HFFc6 (cell line): ENCODE measurements around the gene FOXP3. TPM values are rescaled to one million over a fixed set of nuclear protein-coding genes. Genes with fewer than 3 reads are reported as not detected.

ENCODE experiments used
- DNase-seq: peaks from one replicate; pipeline ENCODE4 v3.0.0-alpha.2; 2018
- H3K27ac Mint-ChIP-seq: 2 replicates; pipeline ENCODE4 v1.8.0; 2020; ENCODE audit warnings: mild to moderate bottlenecking, mixed read lengths
- H3K27me3 Mint-ChIP-seq: 2 replicates; pipeline ENCODE4 v1.8.0; 2021; ENCODE audit warnings: mild to moderate bottlenecking, moderate library complexity, mixed read lengths; ENCODE audit not compliant: insufficient read depth
- H3K36me3 Mint-ChIP-seq: 2 replicates; pipeline ENCODE4 v1.8.0; 2021; ENCODE audit warnings: low read depth, mixed read lengths
- H3K4me1 Mint-ChIP-seq: 2 replicates; pipeline ENCODE4 v1.8.0; 2020; ENCODE audit warnings: low read depth, mixed read lengths
- H3K4me3 Mint-ChIP-seq: 2 replicates; pipeline ENCODE4 v1.8.0; 2020; ENCODE audit warnings: mild to moderate bottlenecking, moderate library complexity, mixed read lengths
- H3K9me3 Mint-ChIP-seq: 2 replicates; pipeline ENCODE4 v1.8.0; 2020; ENCODE audit warnings: mild to moderate bottlenecking, mixed read lengths
- CTCF ChIP-seq: fragments of 200-600 bp; sonication (generic); IDR thresholded peaks from 2 replicates; pipeline ENCODE4 v1.5.0; 2021; ENCODE audit warnings: antibody characterized with exemption, mild to moderate bottlenecking
- total RNA-seq, 6 experiments: library from RNA; stranded (reverse); fragmentation: NEBNext Ultra II Directional; extraction: Animal tissue kit (Norgen Biotek cat#: 25700); gene quantifications; 2 replicates in 1 of 6; 3 replicates in 5 of 6; pipeline ENCODE4 v1.2.3, GENCODE V29; 2021

FOXP3 gene
- total RNA-seq, 6 experiments from 2014 or later, result 0.09 to 0.16 (median 0.14) TPM; not detected in 3

GRCh38 chrX:49290215-49290614 lies 25.7 kb upstream of the FOXP3 start:
- Mint-ChIP-seq H3K4me3 (no peak overlapping the region), H3K27me3 (no peaks in the 10 kb centered on the region; the same call in none of the 2 replicates), H3K27ac (no peak overlapping the region), H3K36me3 (no peaks in the 10 kb centered on the region), H3K9me3 (no peaks in the 10 kb centered on the region), H3K4me1 (peaks cover 5% of the 10 kb centered on the region; the same call in 1 of the 2 replicates)
- TF ChIP-seq CTCF, result no peak
- no peak for DNase-seq

- Mint-ChIP-seq H3K4me3 (no peak overlapping the region), H3K36me3 (no peaks in the 10 kb centered on the region)
- DNase-seq, result no peak
Observed at GRCh38 chrX:49287665-49288064, 23.2 kb upstream of the FOXP3 start.

GRCh38 chrX:49286581-49286980 lies 22.1 kb upstream of the FOXP3 start:
- no peaks in the 10 kb centered on the region; the same call in none of the 2 replicates for H3K27me3 Mint-ChIP-seq
- no peaks in the 10 kb centered on the region for H3K36me3 Mint-ChIP-seq
- no peak for TF ChIP-seq CTCF
- H3K9me3 Mint-ChIP-seq, result no peaks in the 10 kb centered on the region
- H3K4me3 Mint-ChIP-seq, result no peak overlapping the region
- peaks cover 10% of the 10 kb centered on the region for H3K4me1 Mint-ChIP-seq
- DNase-seq, result no peak
- no peak overlapping the region for H3K27ac Mint-ChIP-seq

More at GRCh38 chrX:49287665-49288064, 23.2 kb upstream of the FOXP3 start:
- peaks cover 7% of the 10 kb centered on the region; the same call in 1 of the 2 replicates for H3K4me1 Mint-ChIP-seq
- TF ChIP-seq CTCF, result no peak
- no peaks in the 10 kb centered on the region; the same call in none of the 2 replicates for H3K27me3 Mint-ChIP-seq
- H3K27ac Mint-ChIP-seq, result no peak overlapping the region
- H3K9me3 Mint-ChIP-seq, result no peaks in the 10 kb centered on the region

GRCh38 chrX:49286136-49286535 lies 21.6 kb upstream of the FOXP3 start:
- Mint-ChIP-seq H3K4me1 (peaks cover 9% of the 10 kb centered on the region), H3K9me3 (no peaks in the 10 kb centered on the region), H3K4me3 (no peak overlapping the region), H3K27ac (no peak overlapping the region), H3K27me3 (no peaks in the 10 kb centered on the region; the same call in none of the 2 replicates), H3K36me3 (no peaks in the 10 kb centered on the region)
- no peak for DNase-seq
- TF ChIP-seq CTCF, result no peak

GRCh38 chrX:49284212-49284611 lies 19.7 kb upstream of the FOXP3 start:
- Mint-ChIP-seq H3K4me3 (no peak overlapping the region), H3K27me3 (no peaks in the 10 kb centered on the region; the same call in 1 of the 2 replicates), H3K9me3 (no peaks in the 10 kb centered on the region)

More at GRCh38 chrX:49284212-49284611, 19.7 kb upstream of the FOXP3 start:
- no peak overlapping the region for H3K27ac Mint-ChIP-seq
- DNase-seq, result no peak
- H3K4me1 Mint-ChIP-seq, result peaks cover 9% of the 10 kb centered on the region
- H3K36me3 Mint-ChIP-seq, result no peaks in the 10 kb centered on the region
- no peak for TF ChIP-seq CTCF
